GM21381 (cell line): ENCODE measurements around the gene WDFY2.
"Not testable (repeated sequence)": the region's sequence is repeated elsewhere in the genome, so short reads cannot be mapped to it uniquely, and the experiment has no call there.

Experiments used
- ATAC-seq: cut with Tn5 transposase; IDR thresholded peaks from one replicate; pipeline ENCODE4 v1.9.1; 2021; ENCODE audit warnings: mild to moderate bottlenecking, moderate library complexity; ENCODE audit not compliant: unreplicated experiment

Gene WDFY2

DNA sequence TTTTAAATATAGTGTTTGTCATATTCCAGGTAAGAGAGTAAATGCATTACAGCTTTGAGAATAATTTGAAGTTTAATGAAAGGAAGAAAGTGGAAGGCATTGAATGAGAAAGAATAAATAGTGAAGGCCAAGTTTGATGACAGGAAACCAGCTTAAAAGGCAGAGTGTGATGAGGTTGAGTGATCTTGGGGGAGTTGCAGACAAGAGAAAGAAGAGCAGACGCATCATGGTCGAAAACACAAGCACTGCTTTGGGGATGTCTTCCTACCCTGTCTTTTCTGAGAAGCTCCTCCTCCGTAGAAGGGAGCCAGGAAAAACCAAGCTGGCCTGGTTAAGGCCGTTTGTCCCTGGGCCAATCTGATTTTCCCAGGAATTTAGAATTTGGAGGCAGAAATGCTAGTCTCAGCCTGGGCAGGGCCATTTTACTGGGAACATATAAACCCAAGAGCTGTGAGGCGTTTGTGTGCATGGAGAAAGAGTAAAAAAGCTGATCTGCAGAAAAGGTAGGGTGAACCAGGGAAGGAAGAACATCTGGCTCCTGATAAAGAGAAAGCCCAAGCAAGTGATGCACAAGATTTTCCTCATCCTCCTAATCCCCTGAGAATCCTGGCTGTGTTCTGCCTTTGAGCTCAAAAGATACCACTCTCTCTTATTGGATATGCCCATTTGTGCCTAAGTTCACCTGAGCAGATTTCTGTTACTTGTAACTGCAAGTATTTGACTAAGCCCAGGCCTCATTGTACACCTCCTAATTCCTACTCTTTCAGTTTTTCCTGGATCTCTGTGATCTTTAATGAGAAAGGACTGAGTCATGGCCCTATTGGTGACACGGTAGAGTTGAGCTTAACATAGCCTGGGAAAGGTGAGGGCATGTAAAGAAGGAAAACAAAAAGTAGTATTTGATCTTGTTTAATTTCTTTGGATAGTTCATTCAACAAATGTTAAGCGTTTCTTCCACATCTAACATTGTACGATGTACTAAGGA, 80.0 kb downstream of the WDFY2 start:
- ATAC-seq: no peak

DNA sequence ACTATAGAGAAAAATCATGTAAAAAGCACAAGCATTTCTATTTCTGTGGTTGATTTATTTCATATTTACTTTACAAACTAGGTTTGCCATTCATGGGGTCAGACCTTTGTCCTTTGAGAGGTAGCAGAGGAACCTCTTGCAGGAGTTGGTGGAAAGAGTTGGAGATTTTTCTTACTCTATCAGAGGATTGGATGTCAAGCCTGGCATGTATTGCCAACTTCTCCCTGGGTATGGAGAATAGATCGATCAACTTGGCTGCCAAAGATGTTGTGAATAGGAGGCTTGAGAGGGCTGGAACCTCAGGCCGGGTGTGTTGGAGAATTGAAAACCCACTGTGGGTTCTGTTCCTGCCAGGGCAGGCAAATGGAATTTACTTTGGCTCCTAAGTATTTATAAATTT, 81.2 kb downstream of the WDFY2 start:
- ATAC-seq: no peak

DNA sequence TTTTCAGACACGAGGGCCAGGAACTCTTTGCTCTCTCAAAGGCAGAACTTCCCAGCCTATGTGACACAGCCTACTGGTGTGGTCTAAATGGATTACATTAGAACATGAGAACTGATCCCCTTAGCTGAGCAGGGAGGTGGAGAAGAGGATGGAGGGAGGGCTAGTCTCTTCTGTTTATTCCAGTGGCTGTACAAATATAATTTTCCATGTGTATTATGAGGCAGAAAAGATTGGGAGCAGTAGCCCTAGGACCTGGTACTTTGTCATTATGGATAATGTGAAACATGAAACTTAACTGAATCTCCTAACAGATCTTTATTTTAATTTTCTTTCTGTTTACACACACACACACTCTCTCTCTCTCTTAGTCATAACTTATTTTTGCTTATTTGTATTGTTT, 82.1 kb downstream of the WDFY2 start:
- ATAC-seq: no peak

DNA sequence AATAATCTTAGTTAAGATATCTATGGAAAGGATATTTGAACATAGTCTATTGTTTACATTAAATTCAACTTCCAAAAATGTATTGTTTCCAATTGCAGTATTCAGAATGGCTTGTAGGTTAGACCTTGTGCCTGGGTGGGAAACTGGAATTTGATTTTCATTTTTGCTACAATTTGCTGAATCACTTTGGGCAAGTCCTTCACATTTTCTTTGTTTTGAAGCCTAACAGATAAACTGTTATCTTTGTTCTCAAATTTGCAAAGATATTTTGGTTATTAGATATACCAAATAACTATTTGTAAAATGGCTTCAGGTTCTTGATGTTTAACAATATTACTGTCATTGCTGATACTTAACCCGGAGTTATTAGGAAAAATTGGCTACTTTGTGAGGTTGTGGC, 82.6 kb downstream of the WDFY2 start:
- ATAC-seq: no peak

DNA sequence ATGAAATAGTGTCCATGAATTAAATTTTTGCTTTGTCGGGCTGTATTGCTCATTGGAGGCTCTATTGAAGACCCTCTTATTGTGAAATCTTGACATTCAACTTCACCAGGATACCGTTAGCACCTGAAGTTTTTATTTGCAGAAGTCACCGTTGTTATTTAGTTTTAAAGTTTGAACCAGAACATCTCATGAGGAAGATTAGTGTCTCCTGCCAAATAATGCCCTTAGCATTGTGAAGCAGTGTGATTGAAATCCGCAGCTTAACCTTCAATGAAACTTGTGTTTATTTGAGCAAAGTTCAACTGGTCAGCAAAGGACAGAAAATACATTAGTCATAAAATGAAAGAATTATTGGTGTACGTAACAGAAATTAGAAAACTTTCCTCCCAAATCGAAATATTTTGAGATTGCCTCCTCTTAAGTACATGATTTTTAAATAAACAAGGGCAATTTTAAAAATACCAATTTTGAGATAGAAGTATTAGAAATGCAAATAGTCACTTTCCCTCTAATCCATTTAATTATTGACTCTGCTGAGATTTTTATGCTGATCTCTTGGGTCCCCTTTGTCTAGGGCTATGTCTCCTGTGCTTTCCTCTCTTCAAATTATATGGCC, 84.4 kb downstream of the WDFY2 start:
- ATAC-seq: no peak

DNA sequence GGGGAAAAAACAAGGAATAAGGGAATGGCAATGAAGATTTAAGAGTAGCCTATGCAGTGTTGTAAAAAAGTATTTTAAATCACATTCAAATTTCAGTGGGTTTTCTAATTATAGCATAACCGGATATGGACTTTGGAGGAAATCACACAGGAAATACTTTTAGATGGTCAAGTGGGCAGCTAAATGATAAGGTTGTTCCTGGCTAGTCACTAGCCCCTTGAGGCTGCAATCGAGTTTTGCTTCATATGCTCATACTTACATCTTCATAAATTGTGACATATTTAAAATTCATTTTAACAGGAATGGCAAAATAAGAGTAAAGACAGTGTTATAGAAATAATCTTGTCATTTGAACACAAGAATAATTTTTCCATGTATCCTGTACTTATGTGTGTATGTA, 88.9 kb downstream of the WDFY2 start:
- no peak for ATAC-seq

DNA sequence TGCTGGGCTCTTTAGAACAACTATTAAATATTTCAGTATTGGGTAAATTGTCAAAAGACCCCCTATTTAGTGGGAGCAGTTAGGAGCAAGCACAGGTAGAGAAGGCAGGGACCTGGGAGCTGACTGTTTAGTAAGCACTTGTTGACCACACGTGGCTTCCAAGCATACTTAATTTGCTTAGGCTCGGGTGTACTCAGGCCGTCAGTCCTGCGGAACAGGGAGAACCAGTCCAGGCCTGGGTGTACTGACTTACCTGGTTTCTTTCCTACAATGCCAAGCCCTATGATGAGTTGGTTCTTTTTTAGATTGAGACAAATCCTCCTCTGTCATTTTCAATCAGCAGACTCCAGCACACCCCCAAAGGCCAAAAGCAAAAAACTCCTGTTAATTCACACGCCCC, 90.0 kb downstream of the WDFY2 start:
- ATAC-seq: no peak

DNA sequence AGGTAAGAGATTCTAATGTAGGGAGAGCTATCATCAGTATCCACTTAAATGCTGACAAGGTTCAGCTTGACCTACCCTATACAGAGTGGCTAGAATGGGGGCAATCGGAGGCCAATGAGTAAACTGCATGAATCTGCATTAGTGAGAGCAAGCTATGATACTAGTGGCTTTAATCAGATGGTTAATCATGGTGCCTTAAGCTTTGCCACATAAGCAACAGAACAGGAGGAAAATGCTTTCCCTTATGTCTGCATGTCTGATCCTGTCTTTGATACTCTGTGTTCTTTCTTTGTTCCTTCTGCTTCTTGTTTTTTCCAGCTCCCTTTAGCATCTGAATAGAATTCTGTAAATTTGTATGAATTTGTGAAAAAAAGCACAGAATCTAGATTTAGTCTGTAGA, 91.1 kb downstream of the WDFY2 start:
- ATAC-seq: no peak

DNA sequence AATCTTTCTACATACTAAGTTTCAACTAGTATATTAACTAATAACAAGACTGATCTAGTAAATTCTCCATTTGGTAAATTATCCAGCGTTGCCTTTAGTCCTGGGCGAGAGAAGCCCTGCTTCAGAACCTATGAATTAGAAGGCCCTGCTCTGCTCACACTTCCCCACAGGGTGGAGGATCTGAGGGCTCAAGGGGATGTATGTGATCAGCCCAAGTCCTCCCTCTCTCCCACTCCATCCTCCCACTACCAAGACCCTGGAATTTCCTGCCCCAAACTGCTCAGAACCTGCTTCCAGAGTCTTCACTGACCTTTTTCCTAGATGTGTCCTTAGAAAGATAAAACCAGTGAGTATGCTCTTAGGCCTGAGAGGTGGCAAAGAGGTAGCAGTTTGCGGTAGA, 91.6 kb downstream of the WDFY2 start:
- no peak for ATAC-seq

DNA sequence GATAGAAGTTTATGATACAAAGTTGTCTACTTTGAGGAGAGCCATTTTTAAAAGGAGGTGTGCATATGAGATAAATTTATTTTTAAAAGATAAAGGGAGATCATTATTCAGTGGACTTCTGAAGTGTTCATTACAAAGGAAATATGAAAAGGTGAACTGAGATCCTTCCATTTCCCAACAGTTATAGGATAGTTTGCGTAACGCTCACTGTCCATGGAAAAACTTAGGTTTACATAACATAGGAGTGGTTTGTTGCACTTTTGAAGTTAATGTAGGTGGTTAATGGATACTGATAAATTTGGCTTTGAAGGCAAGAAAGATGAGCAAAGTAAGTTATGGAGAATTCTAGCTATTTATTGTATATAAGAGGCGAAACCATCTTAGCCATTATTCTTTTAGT, 92.5 kb downstream of the WDFY2 start:
- no peak for ATAC-seq

DNA sequence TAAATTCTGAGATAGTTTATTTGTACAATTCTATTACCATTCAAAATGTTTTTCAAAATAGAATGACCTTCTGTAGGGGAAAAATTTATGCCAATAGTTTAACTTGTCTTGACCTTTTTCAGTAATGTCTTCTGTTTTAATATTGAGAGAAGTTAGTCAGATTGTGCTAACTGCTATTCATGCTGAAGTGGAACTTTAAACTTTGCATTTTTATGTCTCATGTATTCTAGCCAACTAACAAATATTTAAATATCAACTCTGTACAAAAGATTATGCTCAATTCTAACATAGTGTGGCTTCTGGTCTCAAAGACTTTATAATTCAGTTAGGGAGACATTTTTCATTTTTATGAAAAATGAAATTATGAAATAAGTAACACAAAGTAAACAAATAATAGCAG, 94.2 kb downstream of the WDFY2 start:
- ATAC-seq: no peak

DNA sequence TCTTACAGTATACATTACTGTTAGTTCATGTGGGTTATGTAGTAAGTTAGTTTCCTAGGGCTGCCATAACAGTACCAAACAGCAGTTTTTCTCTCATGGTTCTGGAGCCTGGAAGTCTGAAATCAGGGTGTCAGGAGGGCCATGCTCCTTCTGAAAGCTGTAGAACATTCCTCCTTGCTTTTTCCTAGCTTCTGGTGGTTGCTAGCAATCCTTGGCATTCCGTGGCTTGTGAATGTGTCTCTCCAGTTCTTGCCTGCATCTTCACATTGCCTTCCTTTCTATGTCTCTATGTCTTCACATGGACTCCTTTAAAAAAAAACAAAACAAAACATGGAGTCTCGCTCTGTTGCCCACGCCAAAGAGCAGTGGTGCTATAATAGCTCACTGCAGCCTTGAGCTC, 95.4 kb downstream of the WDFY2 start:
- no peak for ATAC-seq

DNA sequence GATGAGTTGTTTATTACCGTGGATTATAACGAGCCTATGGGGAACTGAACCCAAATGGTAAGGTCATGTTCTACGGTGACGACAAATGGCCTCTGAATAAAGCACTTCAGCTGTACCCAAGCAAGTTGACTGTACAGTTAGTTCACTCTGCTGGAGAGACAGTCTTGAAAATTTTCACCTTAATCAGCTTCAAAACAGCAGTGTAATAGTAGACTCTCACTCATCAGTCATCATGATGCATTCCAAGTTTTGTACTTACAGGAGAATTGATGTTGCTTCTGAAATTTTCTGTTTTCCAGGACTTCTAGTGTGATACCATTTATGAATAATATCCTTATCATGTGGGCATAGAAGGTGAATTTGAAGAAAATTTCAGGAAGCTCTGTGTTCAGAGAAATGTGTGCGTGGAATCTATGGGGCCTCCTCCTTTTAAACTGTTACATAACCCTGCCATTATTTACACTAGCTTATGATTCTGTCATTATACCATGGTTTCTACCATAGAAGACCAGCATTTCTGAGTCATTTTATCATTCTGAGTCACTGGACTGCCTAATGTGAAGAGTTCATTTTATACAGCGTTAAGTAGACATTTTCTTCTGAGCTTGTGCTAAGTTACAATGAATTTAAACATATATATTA, 96.9 kb downstream of the WDFY2 start:
- no peak for ATAC-seq

DNA sequence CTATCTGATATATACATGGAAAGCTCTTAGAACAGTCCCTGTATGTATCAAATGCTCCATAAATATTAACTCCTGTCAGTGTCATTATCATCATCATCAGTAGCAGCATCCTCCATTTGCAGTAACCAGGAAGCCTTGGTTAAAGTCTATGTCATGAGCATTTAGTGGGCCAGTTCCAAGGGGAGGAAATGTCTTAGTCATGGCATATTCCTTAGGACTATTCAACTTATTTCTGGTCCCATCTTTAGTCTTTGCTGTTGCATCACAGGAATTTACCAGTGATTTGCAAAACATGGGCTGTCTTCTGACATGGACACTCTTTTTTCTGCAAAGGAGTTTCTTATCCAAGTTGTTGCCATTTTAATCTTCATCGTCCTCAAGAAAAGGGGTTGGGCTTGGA, 98.4 kb downstream of the WDFY2 start:
- ATAC-seq: no peak

DNA sequence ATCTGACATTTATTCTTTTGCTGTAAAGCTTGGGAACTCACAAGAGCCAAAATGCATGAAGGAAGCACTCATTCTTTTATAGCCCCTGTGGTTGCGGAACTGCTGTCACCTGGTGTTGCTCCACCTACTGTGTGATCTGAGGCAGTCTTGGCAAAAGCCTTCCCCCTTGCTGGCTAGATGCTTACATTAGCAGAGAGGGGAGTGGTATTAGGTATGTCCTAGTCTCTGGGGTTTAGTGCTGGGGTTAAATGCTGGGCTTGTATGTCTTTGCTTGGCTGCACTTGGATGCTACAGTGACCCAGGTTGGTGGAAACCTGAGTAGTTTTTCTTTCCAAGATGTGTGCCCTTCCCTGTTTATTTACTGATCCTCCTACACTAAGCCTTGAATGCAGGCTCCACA, 99.3 kb downstream of the WDFY2 start:
- ATAC-seq: no peak

DNA sequence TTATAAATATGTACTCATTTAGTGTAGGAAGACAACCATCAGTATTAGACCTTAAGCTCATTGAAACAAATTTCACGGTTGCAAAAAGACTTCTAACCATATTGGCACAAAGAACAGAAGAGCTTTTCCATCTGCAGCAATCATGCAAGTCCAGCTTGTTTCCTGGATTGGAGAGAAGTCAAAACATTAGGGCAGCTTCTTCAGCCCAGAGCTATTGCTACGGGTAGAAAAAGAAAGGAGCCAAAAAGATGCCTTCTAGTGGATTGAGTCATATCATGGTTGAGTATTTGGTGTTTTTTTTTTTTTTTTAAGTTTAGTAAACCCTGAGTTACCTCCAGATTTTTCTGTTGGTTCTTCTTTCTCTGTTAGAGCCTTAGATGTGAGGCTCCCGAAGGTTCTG, 99.8 kb downstream of the WDFY2 start:
- no peak for ATAC-seq

DNA sequence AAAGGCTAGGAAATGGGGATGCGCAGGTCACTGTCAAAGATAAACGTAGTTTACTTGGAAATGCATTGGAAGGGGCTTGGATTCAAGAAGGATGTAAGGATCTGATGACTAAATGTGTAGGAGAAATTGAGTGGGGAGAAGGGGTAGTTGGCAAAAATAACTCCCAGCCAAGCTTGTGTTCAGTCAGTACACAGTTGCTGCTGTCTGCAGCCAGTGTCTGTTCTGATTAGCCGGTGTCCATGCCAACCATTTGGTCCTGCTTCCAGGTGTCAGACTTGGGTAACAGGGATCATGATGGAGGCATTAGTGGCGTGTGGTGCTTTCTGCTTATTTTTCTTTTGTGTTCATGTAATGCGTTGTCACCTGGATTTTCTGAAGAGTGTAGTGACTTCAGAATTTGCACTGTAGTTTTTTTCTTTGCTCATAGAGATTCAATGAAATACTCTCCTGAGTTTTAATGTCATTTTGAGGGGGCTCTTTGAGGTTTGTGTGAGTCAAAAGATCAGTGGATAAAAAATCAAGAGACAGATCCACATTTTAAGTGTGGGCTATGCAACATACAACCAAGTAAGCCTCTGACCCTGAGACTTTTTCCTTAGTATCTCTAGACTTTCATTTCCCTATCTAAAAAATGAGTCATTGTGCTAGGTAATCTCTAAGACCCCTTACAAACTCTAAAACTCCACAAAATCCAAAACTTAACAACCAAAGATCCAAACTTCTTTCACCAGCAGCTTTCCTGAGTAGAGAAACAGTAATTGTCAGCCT, 103.9 kb downstream of the WDFY2 start:
- no peak for ATAC-seq

DNA sequence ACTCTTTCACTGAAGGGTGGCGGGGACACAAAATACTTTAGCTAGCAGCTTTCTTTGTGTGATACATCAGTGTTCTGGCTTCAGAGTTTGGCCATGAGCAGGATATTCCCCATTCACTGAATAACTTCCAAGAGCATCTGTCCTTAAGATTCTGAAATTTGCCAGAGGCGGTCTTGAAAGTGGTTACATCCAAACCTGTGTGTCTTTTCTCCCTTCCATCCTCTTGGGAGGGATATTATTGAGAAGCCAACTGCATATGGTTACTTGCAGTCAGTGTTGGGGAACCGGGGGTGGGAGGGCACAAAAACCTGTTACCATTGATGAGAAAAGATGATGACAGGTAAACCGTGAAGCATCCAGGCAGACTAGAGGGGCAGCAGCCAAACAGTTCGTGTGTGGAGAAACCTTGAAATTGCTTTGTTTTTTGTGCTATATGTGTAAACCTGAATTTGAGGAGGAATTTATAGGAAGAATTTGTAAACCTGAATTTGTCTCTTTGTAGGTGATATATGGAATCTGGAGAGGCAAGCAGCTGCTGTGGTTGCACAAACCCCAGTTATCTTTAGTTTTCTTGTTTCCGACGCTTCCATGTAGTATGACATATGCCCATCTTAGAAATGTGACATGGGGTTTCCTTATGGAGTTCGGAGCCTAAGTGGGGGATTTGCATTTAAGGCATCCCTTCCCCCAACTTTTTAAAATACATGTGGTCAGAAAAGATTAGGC, 104.8 kb downstream of the WDFY2 start:
- no peak for ATAC-seq

DNA sequence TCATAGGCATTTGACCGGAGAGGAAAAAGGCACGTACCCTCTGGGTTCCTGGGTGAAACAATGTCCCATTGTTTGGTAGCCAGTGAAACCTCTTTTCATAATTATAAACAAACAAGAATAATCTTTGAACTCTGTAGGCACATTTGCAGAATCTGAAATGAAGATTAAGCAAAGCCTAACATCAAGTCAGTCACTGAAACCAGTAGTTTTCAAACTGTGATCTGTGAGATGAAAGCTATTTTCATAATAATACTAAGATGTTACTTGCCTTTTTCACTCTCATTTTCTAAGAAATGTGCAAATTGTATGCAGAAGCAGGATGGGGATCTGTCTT, 105.4 kb downstream of the WDFY2 start:
- no peak for ATAC-seq

DNA sequence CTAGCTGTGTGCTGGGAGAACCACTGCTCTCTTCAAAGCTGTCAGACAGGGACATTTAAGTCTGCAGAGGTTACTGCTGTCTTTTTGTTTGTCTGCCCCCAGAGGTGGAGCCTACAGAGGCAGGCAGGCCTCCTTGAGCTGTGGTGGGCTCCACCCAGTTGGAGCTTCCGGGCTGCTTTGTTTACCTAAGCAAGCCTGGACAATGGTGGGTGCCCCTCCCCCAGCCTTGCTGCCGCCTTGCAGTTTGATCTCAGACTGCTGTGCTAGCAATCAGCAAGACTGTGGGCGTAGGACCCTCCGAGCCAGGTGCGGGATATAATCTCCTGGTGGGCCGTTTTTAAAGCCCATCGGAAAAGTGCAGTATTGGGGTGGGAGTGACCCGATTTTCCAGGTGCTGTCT, 111.4 kb downstream of the WDFY2 start:
- not testable (repeated sequence) for ATAC-seq

DNA sequence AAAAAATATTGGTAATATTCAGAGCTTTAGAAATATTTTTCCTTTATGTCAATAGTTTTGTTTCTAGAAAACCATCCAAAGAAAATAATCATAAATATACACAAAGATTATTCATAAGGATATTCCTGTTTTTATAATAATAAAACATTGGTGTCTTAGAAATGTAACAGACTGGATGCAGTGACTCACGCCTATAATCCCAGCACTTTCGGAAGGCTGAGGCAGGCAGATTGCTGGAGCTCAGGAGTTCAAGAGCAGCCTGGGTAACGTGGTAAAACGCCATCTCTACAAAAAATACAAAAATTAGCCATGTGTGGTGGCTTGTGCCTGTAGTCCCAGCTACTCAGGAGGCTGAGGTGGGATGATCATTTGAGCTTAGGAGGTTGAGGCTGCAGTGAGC, 112.9 kb downstream of the WDFY2 start:
- no peak for ATAC-seq
